T-helper 2 cell treated with Interferon-gamma antibody and Interleukin-4, amounts not matched to agents 5 μg/mL and 100 μg/mL, for 36 hours (primary cell): ENCODE data around the gene SP3.

ENCODE experiments used
- DNase-seq: peaks from one replicate; pipeline ENCODE4 v3.0.0; 2021; ENCODE audit warnings: low spot score
- H3K27ac Mint-ChIP-seq: one replicate; pipeline ENCODE4 v1.8.0; 2021; ENCODE audit warnings: mild to moderate bottlenecking, mixed read lengths
- H3K27me3 Mint-ChIP-seq: one replicate; pipeline ENCODE4 v1.8.0; 2021; ENCODE audit warnings: low read depth, mixed read lengths
- H3K36me3 Mint-ChIP-seq: one replicate; pipeline ENCODE4 v1.8.0; 2021; ENCODE audit warnings: low read depth, mixed read lengths
- H3K4me1 Mint-ChIP-seq: one replicate; pipeline ENCODE4 v1.8.0; 2021; ENCODE audit warnings: low read depth, mixed read lengths
- H3K4me3 Mint-ChIP-seq: one replicate; pipeline ENCODE4 v1.8.0; 2022; ENCODE audit warnings: mild to moderate bottlenecking, moderate library complexity, mixed read lengths
- H3K9me3 Mint-ChIP-seq: one replicate; pipeline ENCODE4 v1.8.0; 2021; ENCODE audit warnings: mixed read lengths

SP3 gene

GRCh38 chr2:174003720-174004695, 38.8 kb upstream of the SP3 start:
- no peak overlapping the region for H3K27ac Mint-ChIP-seq

GRCh38 chr2:174002679-174003078, 37.5 kb upstream of the SP3 start:
- H3K4me1 Mint-ChIP-seq: no peaks in the 10 kb centered on the region
- H3K36me3 Mint-ChIP-seq: no peaks in the 10 kb centered on the region
- no peak for DNase-seq
- no peaks in the 10 kb centered on the region for H3K27me3 Mint-ChIP-seq
- no peaks in the 10 kb centered on the region for H3K9me3 Mint-ChIP-seq
- H3K27ac Mint-ChIP-seq: no peak overlapping the region
- H3K4me3 Mint-ChIP-seq: no peak overlapping the region

More at GRCh38 chr2:174003720-174004695, 38.8 kb upstream of the SP3 start:
- Mint-ChIP-seq H3K36me3 (no peaks in the 10 kb centered on the region), H3K4me3 (no peak overlapping the region), H3K27me3 (peaks cover under 1% of the 10 kb centered on the region), H3K9me3 (no peaks in the 10 kb centered on the region), H3K4me1 (no peaks in the 10 kb centered on the region)
- no peak for DNase-seq

GRCh38 chr2:174001107-174001506, 35.9 kb upstream of the SP3 start:
- H3K4me3 Mint-ChIP-seq: no peak overlapping the region
- H3K4me1 Mint-ChIP-seq: peaks cover 6% of the 10 kb centered on the region
- H3K36me3 Mint-ChIP-seq: no peaks in the 10 kb centered on the region
- no peak for DNase-seq
- no peaks in the 10 kb centered on the region for H3K27me3 Mint-ChIP-seq
- H3K27ac Mint-ChIP-seq: no peak overlapping the region
- no peaks in the 10 kb centered on the region for H3K9me3 Mint-ChIP-seq

- no peak overlapping the region for H3K4me3 Mint-ChIP-seq
- DNase-seq: no peak
- peaks cover 10% of the 10 kb centered on the region for H3K4me1 Mint-ChIP-seq
- H3K9me3 Mint-ChIP-seq: no peaks in the 10 kb centered on the region
- no peaks in the 10 kb centered on the region for H3K27me3 Mint-ChIP-seq
- no peaks in the 10 kb centered on the region for H3K36me3 Mint-ChIP-seq
- H3K27ac Mint-ChIP-seq: no peak overlapping the region
Observed at GRCh38 chr2:173999724-174000123, 34.6 kb upstream of the SP3 start.

GRCh38 chr2:173999272-173999671, 34.1 kb upstream of the SP3 start:
- Mint-ChIP-seq H3K4me3 (no peak overlapping the region), H3K36me3 (no peaks in the 10 kb centered on the region), H3K27me3 (no peaks in the 10 kb centered on the region), H3K9me3 (no peaks in the 10 kb centered on the region), H3K4me1 (peaks cover 10% of the 10 kb centered on the region), H3K27ac (no peak overlapping the region)
- no peak for DNase-seq

GRCh38 chr2:173998386-173998785, 33.2 kb upstream of the SP3 start:
- peaks cover 10% of the 10 kb centered on the region for H3K4me1 Mint-ChIP-seq
- H3K27ac Mint-ChIP-seq: no peak overlapping the region
- no peak for DNase-seq
- no peaks in the 10 kb centered on the region for H3K9me3 Mint-ChIP-seq
- no peak overlapping the region for H3K4me3 Mint-ChIP-seq
- H3K36me3 Mint-ChIP-seq: no peaks in the 10 kb centered on the region
- H3K27me3 Mint-ChIP-seq: peaks cover 5% of the 10 kb centered on the region

- Mint-ChIP-seq H3K27ac (no peak overlapping the region), H3K27me3 (peaks cover 5% of the 10 kb centered on the region), H3K4me3 (no peak overlapping the region), H3K9me3 (no peaks in the 10 kb centered on the region), H3K36me3 (no peaks in the 10 kb centered on the region), H3K4me1 (peaks cover 10% of the 10 kb centered on the region)
- no peak for DNase-seq
Observed at GRCh38 chr2:173997753-173998152, 32.6 kb upstream of the SP3 start.

GRCh38 chr2:173997269-173997668, 32.1 kb upstream of the SP3 start:
- Mint-ChIP-seq H3K4me3 (no peak overlapping the region), H3K27me3 (peaks cover 5% of the 10 kb centered on the region), H3K9me3 (no peaks in the 10 kb centered on the region), H3K4me1 (peaks cover 10% of the 10 kb centered on the region), H3K36me3 (no peaks in the 10 kb centered on the region), H3K27ac (no peak overlapping the region)
- no peak for DNase-seq

GRCh38 chr2:173996766-173997165, 31.6 kb upstream of the SP3 start:
- H3K9me3 Mint-ChIP-seq: no peaks in the 10 kb centered on the region
- DNase-seq: no peak
- peak overlapping the region; percentile 1 for H3K4me3 Mint-ChIP-seq
- H3K27me3 Mint-ChIP-seq: peaks cover 5% of the 10 kb centered on the region
- no peaks in the 10 kb centered on the region for H3K36me3 Mint-ChIP-seq
- H3K4me1 Mint-ChIP-seq: peaks cover 10% of the 10 kb centered on the region
- H3K27ac Mint-ChIP-seq: no peak overlapping the region

- no peaks in the 10 kb centered on the region for H3K36me3 Mint-ChIP-seq
- H3K4me3 Mint-ChIP-seq: no peak overlapping the region
- H3K27me3 Mint-ChIP-seq: peaks cover 5% of the 10 kb centered on the region
- H3K9me3 Mint-ChIP-seq: no peaks in the 10 kb centered on the region
- DNase-seq: no peak
- H3K4me1 Mint-ChIP-seq: peaks cover 11% of the 10 kb centered on the region
- no peak overlapping the region for H3K27ac Mint-ChIP-seq
Observed at GRCh38 chr2:173993459-173993858, 28.3 kb upstream of the SP3 start.

- Mint-ChIP-seq H3K4me3 (no peak overlapping the region), H3K27ac (no peak overlapping the region), H3K27me3 (peaks cover 5% of the 10 kb centered on the region), H3K4me1 (peaks cover 10% of the 10 kb centered on the region), H3K9me3 (no peaks in the 10 kb centered on the region), H3K36me3 (no peaks in the 10 kb centered on the region)
- DNase-seq: no peak
Observed at GRCh38 chr2:173991856-173992588, 26.8 kb upstream of the SP3 start.

- H3K9me3 Mint-ChIP-seq: no peaks in the 10 kb centered on the region
- no peaks in the 10 kb centered on the region for H3K36me3 Mint-ChIP-seq
- H3K27ac Mint-ChIP-seq: no peak overlapping the region
- DNase-seq: no peak
- no peak overlapping the region for H3K4me3 Mint-ChIP-seq
- peaks cover 5% of the 10 kb centered on the region for H3K27me3 Mint-ChIP-seq
- H3K4me1 Mint-ChIP-seq: peaks cover 5% of the 10 kb centered on the region
Observed at GRCh38 chr2:173990970-173991819, 26.0 kb upstream of the SP3 start.

GRCh38 chr2:173990245-173990644, 25.1 kb upstream of the SP3 start:
- H3K36me3 Mint-ChIP-seq: no peaks in the 10 kb centered on the region
- no peak overlapping the region for H3K27ac Mint-ChIP-seq
- no peaks in the 10 kb centered on the region for H3K9me3 Mint-ChIP-seq
- DNase-seq: no peak
- no peak overlapping the region for H3K4me3 Mint-ChIP-seq
- peaks cover 4% of the 10 kb centered on the region for H3K4me1 Mint-ChIP-seq
- peaks cover 5% of the 10 kb centered on the region for H3K27me3 Mint-ChIP-seq

- H3K27ac Mint-ChIP-seq: no peak overlapping the region
- H3K4me1 Mint-ChIP-seq: peaks cover 4% of the 10 kb centered on the region
- no peaks in the 10 kb centered on the region for H3K9me3 Mint-ChIP-seq
- H3K36me3 Mint-ChIP-seq: no peaks in the 10 kb centered on the region
- DNase-seq: no peak
- no peak overlapping the region for H3K4me3 Mint-ChIP-seq
- H3K27me3 Mint-ChIP-seq: peaks cover 5% of the 10 kb centered on the region
Observed at GRCh38 chr2:173989884-173990215, 24.7 kb upstream of the SP3 start.
